OCI-LY7 (cell line): Measurements from ENCODE around the gene PPM1N. TPM values are rescaled to one million over a fixed set of nuclear protein-coding genes. Genes with fewer than 3 reads are reported as not detected.

Experiments
- BruUV-seq: library from RNA; stranded (reverse); fragments of 400-500 nt; replicated peaks from 2 replicates; lab custom pipeline; 2021; lab: Mats Ljungman, UMichigan
- CTCF ChIA-PET: fragments of 300-600 bp; sonication (Branson Sonifier 250); formaldehyde crosslinking; loops from one replicate; lab custom pipeline; 2022; ENCODE audit warnings: antibody characterized with exemption; ENCODE audit not compliant: unreplicated experiment; lab: Charles Lee
- POLR2A ChIA-PET: fragments of 300-600 bp; sonication (Branson Sonifier 250); formaldehyde crosslinking; loops from one replicate; lab custom pipeline; 2022; ENCODE audit warnings: antibody characterized with exemption; lab: Charles Lee
- DNase-seq: peaks from one replicate; pipeline ENCODE4 v3.0.0-alpha.2; 2015; ENCODE audit warnings: low spot score
- H2AFZ ChIP-seq: fragments of 200-600 bp; sonication (generic), shearing (Covaris generic); 2 replicates; pipeline ENCODE4 v1.6.1; 2014; ENCODE audit warnings: mild to moderate bottlenecking, antibody characterized with exemption, low read length, moderate library complexity
- H3K27ac ChIP-seq: fragments of 200-600 bp; sonication (generic); 2 replicates; pipeline ENCODE4 v1.5.1; 2014; ENCODE audit warnings: mixed run types, low read depth, mild to moderate bottlenecking, moderate library complexity, low read length, inconsistent platforms; ENCODE audit not compliant: poor library complexity, severe bottlenecking
- H3K36me3 ChIP-seq: fragments of 200-600 bp; sonication (generic); 2 replicates; pipeline ENCODE4 v1.6.1; 2014; ENCODE audit warnings: mild to moderate bottlenecking, antibody characterized with exemption, low read length, moderate library complexity, mixed read lengths; ENCODE audit not compliant: insufficient read depth
- H3K4me1 ChIP-seq: fragments of 200-600 bp; sonication (generic); 2 replicates; pipeline ENCODE4 v1.5.1; 2014; ENCODE audit warnings: mild to moderate bottlenecking, low read length; ENCODE audit not compliant: insufficient read depth, poor library complexity, severe bottlenecking
- H3K4me2 ChIP-seq: fragments of 200-600 bp; sonication (generic); 2 replicates; pipeline ENCODE4 v1.6.1; 2014; ENCODE audit warnings: mild to moderate bottlenecking, low read length
- H3K4me3 ChIP-seq: fragments of 200-600 bp; sonication (generic); 2 replicates; pipeline ENCODE4 v1.5.1; 2014; ENCODE audit warnings: mild to moderate bottlenecking, low read depth, low read length; ENCODE audit not compliant: poor library complexity, severe bottlenecking
- H3K79me2 ChIP-seq: fragments of 200-600 bp; sonication (generic); 2 replicates; pipeline ENCODE4 v1.6.1; 2016; ENCODE audit warnings: low read depth, mild to moderate bottlenecking, low read length, moderate library complexity, mixed read lengths; ENCODE audit not compliant: insufficient read depth
- H3K9me2 ChIP-seq: fragments of 200-600 bp; sonication (generic); 2 replicates; pipeline ENCODE4 v1.6.1; 2016; ENCODE audit warnings: mild to moderate bottlenecking, low read length, mixed read lengths; ENCODE audit not compliant: insufficient read depth
- H3K9me3 ChIP-seq: fragments of 200-600 bp; sonication (generic); 2 replicates; pipeline ENCODE4 v1.6.1; 2014; ENCODE audit warnings: mild to moderate bottlenecking, mixed run types, low read length, mixed read lengths
- H4K20me1 ChIP-seq: fragments of 200-600 bp; sonication (generic); 2 replicates; pipeline ENCODE4 v1.6.1; 2014; ENCODE audit warnings: mild to moderate bottlenecking, antibody characterized with exemption, low read length, moderate library complexity, mixed read lengths; ENCODE audit not compliant: insufficient read depth
- EZH2phosphoT487 ChIP-seq: fragments of 200-600 bp; sonication (generic); IDR thresholded peaks from 2 replicates; pipeline ENCODE4 v1.6.1; 2018; ENCODE audit warnings: low read depth, borderline replicate concordance, mild to moderate bottlenecking, mixed run types, antibody characterized with exemption, low read length, moderate library complexity, mixed read lengths
- intact Hi-C: fragments of 100-400 bp; cut with micrococcal nuclease; formaldehyde crosslinking; loops from one replicate; pipeline ENCODE4 v1.10.0; 2022; ENCODE audit not compliant: unreplicated experiment
- total RNA-seq, 2 experiments: library from RNA; depleted of rRNA in 1 of 2; stranded (reverse); fragments of >200 nt in 1 of 2; shearing (Covaris generic) in 1 of 2; gene quantifications; 2 replicates each; pipeline ENCODE4 v1.2.3, GENCODE V29; 2014 to 2022
- TF ChIP-seq, protein P1 (sequence below): fragments of 200-600 bp; sonication (generic); conservative IDR thresholded peaks from 2 replicates; pipeline ENCODE4 v1.5.1; 2014; ENCODE audit warnings: mild to moderate bottlenecking, antibody characterized with exemption, low read length, moderate library complexity, mixed read lengths

Gene PPM1N
- total RNA-seq, 2 experiments from 2014 or later, result 1.6 to 2.8 TPM

DNA sequence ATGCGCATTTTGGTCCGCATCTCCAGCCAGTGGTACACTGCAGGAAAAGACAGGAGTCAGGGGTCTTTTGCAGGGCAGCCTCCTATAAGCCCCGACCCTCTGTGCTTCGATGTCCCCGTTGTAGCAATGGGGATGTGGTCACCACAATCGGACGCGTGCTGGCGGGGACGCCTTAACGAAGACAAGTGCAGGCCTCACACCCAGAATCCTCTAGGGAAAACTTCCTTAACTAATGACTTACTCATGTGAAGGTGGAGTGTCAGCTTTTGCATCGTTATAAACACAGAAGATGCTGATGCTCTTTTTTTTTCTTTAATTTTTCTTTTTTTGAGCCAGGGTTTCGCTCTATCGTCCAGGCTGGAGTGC is 31.2 kb downstream of the PPM1N start:
- Histone ChIP-seq H3K9me3 (peaks cover 8% of the 10 kb centered on the region; the same call in 1 of the 2 replicates), H3K79me2 (no peaks in the 10 kb centered on the region), H2AFZ (no peak overlapping the region), H3K4me1 (no peaks in the 10 kb centered on the region), H3K9me2 (no peaks in the 10 kb centered on the region), H3K27ac (no peak overlapping the region), H4K20me1 (no peaks in the 10 kb centered on the region), H3K4me3 (no peak overlapping the region), H3K4me2 (no peak overlapping the region), H3K36me3 (peaks cover 22% of the 10 kb centered on the region; the same call in 1 of the 2 replicates)
- CTCF ChIA-PET, result no interaction called here
- BruUV-seq, result no TSS peak
- TF ChIP-seq EZH2phosphoT487, result no peak
- TF ChIP-seq, protein P1, sequence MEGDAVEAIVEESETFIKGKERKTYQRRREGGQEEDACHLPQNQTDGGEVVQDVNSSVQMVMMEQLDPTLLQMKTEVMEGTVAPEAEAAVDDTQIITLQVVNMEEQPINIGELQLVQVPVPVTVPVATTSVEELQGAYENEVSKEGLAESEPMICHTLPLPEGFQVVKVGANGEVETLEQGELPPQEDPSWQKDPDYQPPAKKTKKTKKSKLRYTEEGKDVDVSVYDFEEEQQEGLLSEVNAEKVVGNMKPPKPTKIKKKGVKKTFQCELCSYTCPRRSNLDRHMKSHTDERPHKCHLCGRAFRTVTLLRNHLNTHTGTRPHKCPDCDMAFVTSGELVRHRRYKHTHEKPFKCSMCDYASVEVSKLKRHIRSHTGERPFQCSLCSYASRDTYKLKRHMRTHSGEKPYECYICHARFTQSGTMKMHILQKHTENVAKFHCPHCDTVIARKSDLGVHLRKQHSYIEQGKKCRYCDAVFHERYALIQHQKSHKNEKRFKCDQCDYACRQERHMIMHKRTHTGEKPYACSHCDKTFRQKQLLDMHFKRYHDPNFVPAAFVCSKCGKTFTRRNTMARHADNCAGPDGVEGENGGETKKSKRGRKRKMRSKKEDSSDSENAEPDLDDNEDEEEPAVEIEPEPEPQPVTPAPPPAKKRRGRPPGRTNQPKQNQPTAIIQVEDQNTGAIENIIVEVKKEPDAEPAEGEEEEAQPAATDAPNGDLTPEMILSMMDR, result no peak
- intact Hi-C loops, result no loop called here
- POLR2A ChIA-PET, result no interaction called here
- DNase-seq, result no peak

DNA sequence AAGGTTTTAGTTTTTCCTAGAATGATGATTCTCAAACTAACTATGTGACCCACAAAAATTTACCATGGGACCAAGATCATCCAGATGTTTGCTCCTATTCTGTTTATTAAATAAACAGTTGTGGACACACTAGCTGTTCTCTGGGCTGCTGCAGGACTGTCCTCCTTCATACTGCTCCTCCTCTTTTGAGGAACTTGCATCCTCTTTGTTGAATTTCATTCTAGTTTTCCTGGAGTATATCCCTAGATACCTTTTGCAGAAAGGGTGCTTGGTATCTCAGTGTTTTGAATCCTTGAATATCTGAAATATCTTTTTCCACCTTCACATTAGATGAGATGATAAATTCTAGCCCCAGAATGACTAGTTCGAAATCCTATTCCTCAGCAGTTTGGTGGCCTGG is 33.1 kb downstream of the PPM1N start:
- H3K27ac ChIP-seq, result no peak overlapping the region
- H3K4me2 ChIP-seq, result no peak overlapping the region
- H3K4me1 ChIP-seq, result no peaks in the 10 kb centered on the region
- ChIA-PET CTCF (no interaction called here), POLR2A (no interaction called here)
- H2AFZ ChIP-seq, result no peak overlapping the region
- no peaks in the 10 kb centered on the region for H3K9me2 ChIP-seq
- no TSS peak for BruUV-seq
- no peaks in the 10 kb centered on the region for H4K20me1 ChIP-seq
- H3K9me3 ChIP-seq, result peaks cover 8% of the 10 kb centered on the region; the same call in 1 of the 2 replicates
- H3K4me3 ChIP-seq, result no peak overlapping the region
- H3K79me2 ChIP-seq, result no peaks in the 10 kb centered on the region
- no peak for TF ChIP-seq EZH2phosphoT487
- TF ChIP-seq, protein P1, result no peak
- no peak for DNase-seq
- peaks cover 6% of the 10 kb centered on the region; the same call in 1 of the 2 replicates for H3K36me3 ChIP-seq
- intact Hi-C loops, result no loop called here

DNA sequence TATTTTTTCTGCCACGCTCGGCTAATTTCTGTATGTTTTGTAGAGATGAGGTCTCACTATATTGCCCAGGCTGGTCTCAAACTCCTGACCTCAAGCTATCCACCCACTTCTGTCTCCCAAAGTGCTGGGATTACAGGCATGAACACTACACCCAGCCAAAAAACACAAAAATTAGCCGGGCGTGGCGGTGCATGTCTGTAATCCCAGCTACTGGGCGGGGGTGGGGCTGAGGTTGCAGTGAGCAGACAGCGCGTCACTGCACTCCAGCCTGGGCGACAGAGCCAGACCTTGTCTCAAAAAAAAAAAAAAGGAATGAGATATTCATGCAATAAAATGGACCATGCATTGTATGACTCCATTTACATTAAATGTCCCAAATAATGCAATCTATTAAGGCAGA is 41.2 kb downstream of the PPM1N start:
- Histone ChIP-seq H3K4me3 (no peak overlapping the region), H4K20me1 (no peaks in the 10 kb centered on the region), H3K36me3 (no peaks in the 10 kb centered on the region), H3K79me2 (no peaks in the 10 kb centered on the region), H3K9me3 (peaks cover 11% of the 10 kb centered on the region; the same call in 1 of the 2 replicates), H2AFZ (no peak overlapping the region), H3K4me1 (peaks cover 24% of the 10 kb centered on the region), H3K27ac (no peak overlapping the region), H3K4me2 (no peak overlapping the region), H3K9me2 (no peaks in the 10 kb centered on the region)
- no peak for DNase-seq
- ChIA-PET POLR2A (interaction anchor here (0.6 kb wide), 1 partner anchor 1779 kb away, joined by 3 read pairs; no protein-coding TSS in a partner anchor), CTCF (no interaction called here)
- BruUV-seq, result no TSS peak
- intact Hi-C loops, result no loop called here
- TF ChIP-seq EZH2phosphoT487, result no peak
- TF ChIP-seq, protein P1, result no peak
